DMS114 treated with DMSO at 0.1 percent for 48 hours (cell line): ENCODE data around the gene ACOT8.
"Not testable (repeated sequence)": the region's sequence is repeated elsewhere in the genome, so short reads cannot be mapped to it uniquely, and the experiment has no call there.

Source experiments
- DNase-seq: peaks from one replicate; lab custom pipeline; 2025; ENCODE audit not compliant: unreplicated experiment; lab: John Stamatoyannopoulos, UW

The ACOT8 gene

GRCh38 chr20:45857114-45857881 is at the start of gene ACOT8, which contains the start of gene ZSWIM3:
ACOT8 (minus strand) TSS chr20:45857392; CDS start chr20:45857315, 77 bp downstream.
ZSWIM3 (plus strand) TSS chr20:45857614; CDS start chr20:45857826, 212 bp downstream.
- peak; percentile 98 for DNase-seq

GRCh38 chr20:45905505-45906079 is 48.4 kb upstream of the ACOT8 start:
- DNase-seq, result no peak

DNA sequence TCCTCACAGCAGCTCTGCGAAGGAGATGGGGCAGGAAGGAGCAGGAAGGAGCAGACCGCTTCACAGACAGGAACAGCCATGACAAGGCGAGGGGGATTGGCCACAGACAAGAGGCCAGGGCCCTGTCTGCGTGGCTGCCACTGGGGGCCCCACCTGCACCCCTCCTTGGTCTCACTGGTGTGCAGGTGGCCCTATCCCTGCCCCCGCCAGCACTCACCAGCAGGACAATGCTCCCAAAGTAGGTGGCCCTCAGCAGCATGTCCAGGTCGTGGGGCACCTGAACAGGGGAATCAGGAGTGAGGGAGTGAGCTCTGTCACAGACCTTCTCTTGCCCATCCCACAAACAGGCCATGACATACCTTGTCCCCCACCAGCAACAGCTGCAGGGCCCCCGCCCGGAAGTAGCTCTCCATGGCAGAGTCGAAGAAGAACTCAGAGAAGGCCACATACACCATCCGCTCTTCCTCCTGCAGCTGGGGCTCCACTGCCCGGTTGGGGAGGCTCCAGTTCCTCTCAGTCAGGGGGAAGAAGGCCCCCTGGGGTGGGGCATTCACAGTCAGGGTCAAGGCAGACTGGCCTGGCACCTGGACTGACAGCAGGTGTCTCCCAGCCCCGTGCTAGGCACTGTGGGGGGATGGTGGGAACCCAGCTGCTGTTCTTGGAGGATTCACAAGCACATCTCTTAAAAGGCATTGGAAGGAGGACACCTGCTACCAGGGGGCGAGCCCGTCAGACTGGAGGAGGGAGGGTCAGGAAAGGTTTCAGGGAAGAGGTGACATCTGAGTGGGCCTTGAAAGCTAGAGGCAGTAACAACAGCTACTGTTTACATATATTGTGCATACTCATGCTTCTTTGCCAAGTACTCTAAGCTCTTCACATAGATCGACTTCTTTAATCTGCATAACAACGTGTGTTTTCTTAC is 47.7 kb upstream of the ACOT8 start:
- DNase-seq, result no peak

- DNase-seq, result no peak
Measured at GRCh38 chr20:45902199-45902701, 45.1 kb upstream of the ACOT8 start.

DNA sequence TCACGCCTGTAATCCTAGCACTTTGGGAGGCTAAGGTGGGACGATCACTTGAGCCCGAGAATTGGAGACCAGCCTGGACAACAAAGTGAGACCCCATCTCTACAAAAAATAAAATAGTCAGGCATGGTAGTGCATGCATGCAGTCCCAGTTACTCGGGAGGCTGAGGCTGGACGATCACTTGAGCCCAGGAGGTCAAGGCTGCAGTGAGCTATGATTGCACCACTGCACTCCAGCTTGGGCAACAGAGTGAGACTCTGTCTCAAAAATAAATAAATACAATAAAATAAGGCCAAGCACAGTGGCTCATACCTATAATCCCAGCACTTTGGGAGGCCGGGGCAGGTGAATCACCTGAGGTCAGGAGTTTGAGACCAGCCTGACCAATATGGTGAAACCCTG is 44.1 kb upstream of the ACOT8 start:
- not testable (repeated sequence) for DNase-seq

GRCh38 chr20:45899046-45899835 is 42.0 kb upstream of the ACOT8 start:
- no peak for DNase-seq

DNA sequence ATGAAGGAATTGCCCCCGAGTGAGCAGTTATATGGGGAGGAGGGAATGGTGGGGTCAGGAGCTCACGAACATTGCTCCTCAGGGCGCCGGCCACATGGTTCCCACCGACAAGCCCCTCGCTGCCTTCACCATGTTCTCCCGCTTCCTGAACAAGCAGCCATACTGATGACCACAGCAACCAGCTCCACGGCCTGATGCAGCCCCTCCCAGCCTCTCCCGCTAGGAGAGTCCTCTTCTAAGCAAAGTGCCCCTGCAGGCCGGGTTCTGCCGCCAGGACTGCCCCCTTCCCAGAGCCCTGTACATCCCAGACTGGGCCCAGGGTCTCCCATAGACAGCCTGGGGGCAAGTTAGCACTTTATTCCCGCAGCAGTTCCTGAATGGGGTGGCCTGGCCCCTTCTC is 41.1 kb upstream of the ACOT8 start:
- no peak for DNase-seq

- no peak for DNase-seq
Measured at GRCh38 chr20:45897692-45898091, 40.5 kb upstream of the ACOT8 start.

- DNase-seq, result no peak
Measured at GRCh38 chr20:45897289-45897688, 40.1 kb upstream of the ACOT8 start.

GRCh38 chr20:45896641-45897161 is 39.5 kb upstream of the ACOT8 start:
- DNase-seq, result no peak

GRCh38 chr20:45894797-45895196 is 37.6 kb upstream of the ACOT8 start:
- no peak for DNase-seq

DNA sequence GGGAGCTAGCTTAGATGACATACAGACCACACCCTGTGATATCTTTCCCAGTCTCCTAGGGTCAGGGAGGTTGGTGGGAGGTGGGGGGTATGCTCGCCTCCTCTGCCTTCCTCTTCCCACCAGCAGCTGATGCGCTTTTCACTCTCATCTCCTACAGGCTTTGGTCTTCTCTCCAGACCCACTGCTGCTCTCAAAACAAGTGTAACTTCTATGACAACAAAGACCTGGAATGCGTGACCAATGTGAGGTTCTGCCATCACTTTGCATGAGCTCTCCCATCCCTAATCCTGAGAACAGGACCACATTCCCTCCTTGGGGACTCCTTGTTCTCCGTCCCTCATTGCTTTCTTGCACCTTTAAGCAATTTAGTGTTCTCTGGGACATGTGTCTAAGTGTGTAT is 36.6 kb upstream of the ACOT8 start:
- no peak for DNase-seq

DNA sequence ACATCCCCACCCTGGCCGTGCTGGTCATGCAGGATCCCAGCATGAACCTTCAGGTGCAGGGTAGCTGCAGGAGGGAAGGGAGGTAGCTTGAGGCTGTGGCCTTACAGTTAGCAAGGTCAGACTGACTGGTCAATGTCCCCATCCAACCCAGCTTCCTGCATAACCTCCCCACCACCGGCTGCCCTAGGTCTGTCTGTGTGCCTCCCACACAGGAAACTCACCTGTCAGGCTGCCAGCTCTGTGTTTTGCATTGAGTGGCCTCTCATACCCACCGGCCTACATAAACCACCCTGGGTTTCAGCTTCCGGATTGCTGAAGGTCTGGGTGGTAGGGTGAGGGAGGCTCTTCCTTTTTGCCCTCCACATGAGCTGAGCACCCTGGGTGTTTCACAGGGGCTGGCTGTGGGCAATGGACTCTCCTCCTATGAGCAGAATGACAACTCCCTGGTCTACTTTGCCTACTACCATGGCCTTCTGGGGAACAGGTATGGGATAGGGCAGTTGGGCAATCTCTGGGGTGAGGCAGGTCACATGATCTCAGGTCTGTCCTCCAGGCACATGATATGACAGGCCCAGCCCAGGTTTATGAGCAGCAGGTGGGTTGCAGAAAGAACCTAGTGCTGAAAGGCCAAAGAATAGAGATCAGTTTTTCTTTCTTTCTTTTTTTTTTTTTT is 35.8 kb upstream of the ACOT8 start:
- no peak for DNase-seq

DNA sequence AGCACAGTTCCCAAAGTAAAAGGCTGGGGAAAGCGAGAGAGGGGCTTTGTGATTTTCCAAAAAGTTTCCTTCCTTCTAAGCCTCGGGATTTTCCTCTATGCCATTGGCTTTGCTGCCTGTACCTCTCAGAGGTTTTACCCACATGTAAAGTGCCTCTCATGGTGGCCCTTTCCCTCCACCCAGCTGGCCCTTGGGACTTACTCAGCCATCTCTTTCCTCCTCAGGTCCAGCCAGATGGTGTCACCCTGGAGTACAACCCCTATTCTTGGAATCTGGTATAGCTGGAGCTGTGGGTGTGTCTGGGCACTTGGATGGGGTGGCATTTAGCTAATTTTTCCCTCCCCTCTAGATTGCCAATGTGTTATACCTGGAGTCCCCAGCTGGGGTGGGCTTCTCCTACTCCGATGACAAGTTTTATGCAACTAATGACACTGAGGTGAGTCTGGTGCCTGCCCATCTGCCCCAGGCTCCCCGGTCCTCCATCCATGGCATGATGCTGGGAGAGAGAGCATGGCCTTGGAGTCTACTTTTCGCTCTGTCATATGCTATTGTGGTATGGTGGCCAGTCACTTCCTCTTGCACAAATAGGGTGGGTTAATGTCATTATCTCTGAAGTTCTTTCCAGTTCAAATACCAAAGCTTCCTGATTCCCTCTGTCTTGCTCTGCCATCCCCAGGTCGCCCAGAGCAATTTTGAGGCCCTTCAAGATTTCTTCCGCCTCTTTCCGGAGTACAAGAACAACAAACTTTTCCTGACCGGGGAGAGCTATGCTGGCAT is 35.0 kb upstream of the ACOT8 start:
- DNase-seq, result no peak

DNA sequence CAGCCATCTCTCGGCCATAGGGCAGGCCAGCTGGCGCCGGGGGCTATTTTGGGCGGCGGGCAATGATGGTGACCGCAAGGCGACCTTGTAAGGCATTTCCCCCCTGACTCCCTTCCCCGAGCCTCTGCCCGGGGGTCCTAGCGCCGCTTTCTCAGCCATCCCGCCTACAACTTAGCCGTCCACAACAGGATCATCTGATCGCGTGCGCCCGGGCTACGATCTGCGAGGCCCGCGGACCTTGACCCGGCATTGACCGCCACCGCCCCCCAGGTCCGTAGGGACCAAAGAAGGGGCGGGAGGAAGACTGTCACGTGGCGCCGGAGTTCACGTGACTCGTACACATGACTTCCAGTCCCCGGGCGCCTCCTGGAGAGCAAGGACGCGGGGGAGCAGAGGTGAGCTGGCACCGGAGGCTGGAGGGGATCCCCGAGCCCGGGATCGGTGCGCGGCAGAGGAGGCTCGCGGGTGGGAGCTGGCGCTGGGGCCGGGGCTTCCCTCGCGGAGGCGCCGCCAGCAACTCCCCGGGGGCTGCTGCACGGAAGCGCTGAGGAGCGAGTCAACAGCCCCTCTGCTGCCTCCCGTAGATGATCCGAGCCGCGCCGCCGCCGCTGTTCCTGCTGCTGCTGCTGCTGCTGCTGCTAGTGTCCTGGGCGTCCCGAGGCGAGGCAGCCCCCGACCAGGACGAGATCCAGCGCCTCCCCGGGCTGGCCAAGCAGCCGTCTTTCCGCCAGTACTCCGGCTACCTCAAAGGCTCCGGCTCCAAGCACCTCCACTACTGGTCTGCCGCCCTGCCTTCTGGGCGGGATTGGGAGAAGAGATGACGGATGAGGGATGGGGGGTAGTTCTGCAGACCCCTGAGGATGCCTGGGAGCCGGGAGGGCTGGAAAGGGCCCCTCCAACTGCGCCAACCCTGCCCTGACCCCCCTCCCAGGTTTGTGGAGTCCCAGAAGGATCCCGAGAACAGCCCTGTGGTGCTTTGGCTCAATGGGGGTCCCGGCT is 34.1 kb upstream of the ACOT8 start, which contains the start of the genes CTSA and NEURL2:
Gene CTSA, plus strand, starts transcription at position 351 of the 999 bp plus-strand sequence. Its CDS starts 234 bp downstream, at position 585.
Gene NEURL2, minus strand, starts transcription at position 224 of the 999 bp plus-strand sequence. Its CDS starts 217 bp downstream, at position 7.
- DNase-seq, result peak; percentile 67

DNA sequence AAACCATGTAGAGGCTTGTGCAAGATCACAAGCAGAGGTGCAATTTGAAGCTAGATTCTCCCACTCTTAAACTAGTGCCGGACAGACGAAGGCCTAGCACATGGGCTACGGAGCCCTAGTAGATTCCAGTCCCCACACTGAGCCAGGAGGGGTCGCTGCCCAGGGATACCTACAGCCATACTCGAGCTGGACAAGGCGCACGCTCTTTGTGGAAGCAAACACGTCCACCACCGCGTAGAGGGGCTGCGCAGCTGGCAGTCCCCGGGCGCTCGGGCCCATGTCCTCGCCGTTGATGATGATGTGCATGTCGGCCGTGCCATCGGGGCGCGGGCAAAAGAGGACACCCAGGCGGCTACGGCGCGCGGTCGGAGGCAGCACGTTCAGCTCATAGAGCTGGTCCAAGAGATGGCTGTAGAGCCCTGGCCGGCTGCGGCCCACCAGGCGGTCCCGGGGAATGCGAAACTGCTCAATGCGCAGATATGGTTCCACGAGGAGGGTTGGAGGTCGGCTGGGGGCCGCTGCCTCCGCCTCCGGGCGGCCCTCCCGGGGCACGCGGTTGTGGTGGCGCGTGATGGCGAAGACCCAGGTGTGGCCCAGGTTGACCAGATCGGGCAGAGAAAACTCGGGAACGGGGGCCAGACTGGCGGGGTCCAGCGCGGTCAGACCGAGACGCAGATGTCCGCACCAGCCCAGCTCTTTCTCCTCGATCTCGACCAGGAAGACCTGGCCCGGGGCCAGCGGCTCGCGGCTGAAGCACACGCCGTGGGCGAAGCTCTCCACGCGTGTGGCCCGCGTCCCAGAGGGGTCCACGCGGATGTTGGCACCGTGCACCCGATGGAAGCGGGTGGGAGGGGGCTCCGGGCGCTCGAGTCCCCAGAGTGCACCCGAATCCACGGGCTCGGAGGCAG is 33.1 kb upstream of the ACOT8 start:
- peak; percentile 55 for DNase-seq
